SK-N-SH (cell line): Measurements from ENCODE around the gene DCTN4. TPM values are rescaled to one million over a fixed set of nuclear protein-coding genes. Genes with fewer than 3 reads are reported as not detected.

Experiments
- CTCF ChIA-PET: fragments of 300-600, 350-600 bp; formaldehyde crosslinking; extraction: SDS; loops from one replicate; lab custom pipeline; 2021; lab: Yijun Ruan, JAX
- POLR2A ChIA-PET: fragments of 350-600 bp; sonication (Branson Sonifier 250); formaldehyde crosslinking; extraction: SDS; loops from one replicate; lab custom pipeline; 2020; ENCODE audit warnings: antibody characterized with exemption, inconsistent platforms; lab: Yijun Ruan, JAX
- DNase-seq: peaks from one replicate; pipeline ENCODE4 v3.0.0; 2012
- H2AFZ ChIP-seq: fragments of 200-600 bp; sonication (generic); 2 replicates; pipeline ENCODE4 v1.8.1; 2016; ENCODE audit warnings: antibody characterized with exemption, mild to moderate bottlenecking, low read depth
- H3F3A ChIP-seq: fragments of 200-600 bp; sonication (generic); replicated peaks from 2 replicates; pipeline ENCODE3; 2016; ENCODE audit warnings: antibody characterized with exemption, mild to moderate bottlenecking; ENCODE audit not compliant: insufficient read depth
- H3K27ac ChIP-seq, 2 experiments: fragments of 200-500 bp in 1 of 2; fragments of 200-600 bp in 1 of 2; sonication (Bioruptor generic) in 1 of 2; sonication (generic), shearing (Covaris generic) in 1 of 2; 2 replicates each; pipeline versions ENCODE4 v1.5.1 to v1.6.1; 2014 to 2016; ENCODE audit warnings: low read depth in 2 of 2, inconsistent platforms in 1 of 2, low read length in 1 of 2, mild to moderate bottlenecking in 1 of 2, mixed read lengths in 1 of 2
- H3K27me3 ChIP-seq: fragments of 200-600 bp; sonication (generic), shearing (Covaris generic); 2 replicates; pipeline ENCODE4 v1.6.1; 2016; ENCODE audit warnings: mixed run types; ENCODE audit not compliant: insufficient read depth
- H3K36me3 ChIP-seq, 2 experiments: fragments of 200-500 bp in 1 of 2; fragments of 200-600 bp in 1 of 2; sonication (Bioruptor generic) in 1 of 2; sonication (generic) in 1 of 2; replicated peaks in 1 of 2; 2 replicates each; pipeline versions ENCODE3 to v1.5.1; 2014 to 2016; ENCODE audit warnings: low read length in 1 of 2, mild to moderate bottlenecking in 1 of 2; ENCODE audit not compliant: insufficient read depth in 2 of 2, control insufficient read depth in 1 of 2
- H3K4me1 ChIP-seq, 2 experiments: fragments of 200-500 bp in 1 of 2; fragments of 200-600 bp in 1 of 2; sonication (Bioruptor generic) in 1 of 2; sonication (generic), shearing (Covaris generic) in 1 of 2; 2 replicates each; pipeline versions ENCODE4 v1.5.1 to v1.6.1; 2014 to 2016; ENCODE audit warnings: low read depth in 1 of 2, low read length in 1 of 2, mixed run types in 1 of 2; ENCODE audit not compliant: insufficient read depth in 2 of 2, control insufficient read depth in 1 of 2
- H3K4me2 ChIP-seq: fragments of 200-600 bp; sonication (generic), shearing (Covaris generic); 2 replicates; pipeline ENCODE4 v1.6.1; 2017; ENCODE audit warnings: mixed run types
- H3K4me3 ChIP-seq, 2 experiments: fragments of 200-500 bp in 1 of 2; fragments of 200-600 bp in 1 of 2; sonication (Bioruptor generic) in 1 of 2; sonication (generic), shearing (Covaris generic) in 1 of 2; 2 replicates each; pipeline versions ENCODE4 v1.5.1 to v1.8.1; 2014 to 2016; ENCODE audit warnings: low read depth in 2 of 2, inconsistent platforms in 1 of 2, low read length in 1 of 2, mild to moderate bottlenecking in 1 of 2, mixed read lengths in 1 of 2, moderate library complexity in 1 of 2
- H3K79me2 ChIP-seq: fragments of 200-600 bp; sonication (generic); 2 replicates; pipeline ENCODE4 v1.8.1; 2017; ENCODE audit warnings: mild to moderate bottlenecking; ENCODE audit not compliant: insufficient read depth
- H3K9ac ChIP-seq: fragments of 200-600 bp; sonication (generic); 2 replicates; pipeline ENCODE4 v1.6.1; 2017; ENCODE audit warnings: mixed run types
- H3K9me2 ChIP-seq: fragments of 200-600 bp; sonication (generic); 2 replicates; pipeline ENCODE4 v1.6.1; 2017; ENCODE audit warnings: mixed run types
- H3K9me3 ChIP-seq: fragments of 200-600 bp; sonication (generic); 2 replicates; pipeline ENCODE4 v1.6.1; 2017; ENCODE audit warnings: mixed run types, mild to moderate bottlenecking, moderate library complexity
- H4K20me1 ChIP-seq: fragments of 200-600 bp; sonication (generic); 2 replicates; pipeline ENCODE4 v1.6.1; 2017; ENCODE audit warnings: mild to moderate bottlenecking, mixed run types; ENCODE audit not compliant: insufficient read depth
- ELF1 ChIP-seq: IDR thresholded peaks from 2 replicates; pipeline ENCODE4 v1.4.0; 2012
- EZH2phosphoT487 ChIP-seq: fragments of 200-600 bp; sonication (generic); IDR thresholded peaks from 2 replicates; pipeline ENCODE4 v1.6.1; 2017; ENCODE audit warnings: low read depth, mixed run types, mild to moderate bottlenecking, antibody characterized with exemption, moderate library complexity, borderline replicate concordance
- FOSL2 ChIP-seq: IDR thresholded peaks from 2 replicates; pipeline ENCODE4 v1.4.0; 2012; ENCODE audit warnings: low read depth, mild to moderate bottlenecking, moderate library complexity, borderline replicate concordance
- FOXJ3 ChIP-seq: sonication (generic); formaldehyde crosslinking; IDR thresholded peaks from 2 replicates; pipeline ENCODE4 v1.5.1; 2020; ENCODE audit warnings: mild to moderate bottlenecking, missing genetic modification reagents
- FOXM1 ChIP-seq: IDR thresholded peaks from 2 replicates; pipeline ENCODE4 v1.4.0; 2012; ENCODE audit warnings: low read depth, mild to moderate bottlenecking
- GATA2 ChIP-seq: sonication (generic); formaldehyde crosslinking; IDR thresholded peaks from 2 replicates; pipeline ENCODE4 v1.5.0; 2020; ENCODE audit warnings: mild to moderate bottlenecking, missing genetic modification reagents
- MEF2A ChIP-seq: IDR thresholded peaks from 2 replicates; pipeline ENCODE4 v1.4.0; 2012; ENCODE audit warnings: low read depth, borderline replicate concordance
- NFIC ChIP-seq: IDR thresholded peaks from 2 replicates; pipeline ENCODE4 v1.4.0; 2012; ENCODE audit warnings: borderline replicate concordance
- POLR2AphosphoS5 ChIP-seq: IDR thresholded peaks from 2 replicates; pipeline ENCODE4 v1.6.1; 2012; ENCODE audit warnings: low read depth, low read length
- RFX5 ChIP-seq: IDR thresholded peaks from 2 replicates; pipeline ENCODE4 v1.6.1; 2012; ENCODE audit warnings: mild to moderate bottlenecking, improper control_type of control experiment, low read length
- RXRA ChIP-seq: IDR thresholded peaks from 2 replicates; pipeline ENCODE4 v1.4.0; 2012; ENCODE audit warnings: low read depth, mild to moderate bottlenecking, borderline replicate concordance
- SMC3 ChIP-seq: IDR thresholded peaks from 2 replicates; pipeline ENCODE4 v1.6.1; 2012; ENCODE audit warnings: low read depth, low read length, improper control_type of control experiment
- TAF1 ChIP-seq: IDR thresholded peaks from 2 replicates; pipeline ENCODE4 v1.6.1; 2012; ENCODE audit warnings: low read depth, mild to moderate bottlenecking, low read length, moderate library complexity, borderline replicate concordance
- TCF12 ChIP-seq: IDR thresholded peaks from 2 replicates; pipeline ENCODE4 v1.4.0; 2012
- YY1 ChIP-seq: IDR thresholded peaks from 2 replicates; pipeline ENCODE4 v1.4.0; 2012; ENCODE audit warnings: low read depth, mild to moderate bottlenecking
- WGBS: methylation state at CpG from one replicate; pipeline ENCODE4 v1.1.6; 2017; ENCODE audit warnings: low lambda C conversion rate; 5-methylcytosine and 5-hydroxymethylcytosine counted together
- polyA plus RNA-seq, 3 experiments: library from polyadenylated mRNA; depleted of rRNA; stranded (reverse); fragments of >200 nt; gene quantifications; 2 replicates each; pipeline ENCODE4 v1.2.3, GENCODE V29; 2012
- TF ChIP-seq, protein P1 (sequence below): IDR thresholded peaks from 2 replicates; pipeline ENCODE4 v1.6.1; 2012; ENCODE audit warnings: mild to moderate bottlenecking, low read depth, low read length, moderate library complexity
- TF ChIP-seq, protein P2 (sequence below): fragments of 200-600 bp; sonication (generic); IDR thresholded peaks from 2 replicates; pipeline ENCODE4 v1.6.1; 2017; ENCODE audit warnings: antibody characterized with exemption, mild to moderate bottlenecking, moderate library complexity
- TF ChIP-seq, protein P3 (sequence below): fragments of 150-350 bp; IDR thresholded peaks from 2 replicates; pipeline ENCODE4 v1.6.1; 2016; ENCODE audit warnings: mild to moderate bottlenecking, low read depth, low read length

The DCTN4 gene
- polyA plus RNA-seq, 1 of the 3 experiments (the other 2 are of a cell fraction), result 22.8 TPM

DNA sequence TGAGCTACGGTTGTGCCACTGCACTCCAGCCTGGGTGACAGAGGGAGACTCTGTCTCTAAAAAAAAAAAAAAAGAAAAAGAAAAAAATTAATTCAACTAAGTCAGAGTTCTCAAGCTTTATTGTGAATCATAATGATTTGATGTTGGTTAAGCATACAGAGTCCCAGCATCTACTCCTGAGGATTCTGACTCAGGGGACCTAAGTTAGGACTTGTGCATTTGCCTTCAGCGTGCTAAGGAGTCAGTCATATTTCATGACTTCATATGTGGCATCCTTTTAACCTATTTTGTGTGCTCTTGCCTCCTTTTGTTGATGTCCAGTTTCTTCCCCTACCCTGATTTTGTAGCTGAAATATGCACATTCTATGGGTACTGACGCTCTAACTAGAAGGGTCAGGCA, 94.9 kb downstream of the DCTN4 start:
- WGBS, result 79% methylated on average over 3 of the region's 3 CpGs
- CTCF ChIA-PET, result interaction anchor here (1.0 to 4.3 kb wide), 4 partner anchors 9 to 183 kb away, joined by 3 to 33 read pairs (median 5); partner anchors contain the start of gene SMIM3

DNA sequence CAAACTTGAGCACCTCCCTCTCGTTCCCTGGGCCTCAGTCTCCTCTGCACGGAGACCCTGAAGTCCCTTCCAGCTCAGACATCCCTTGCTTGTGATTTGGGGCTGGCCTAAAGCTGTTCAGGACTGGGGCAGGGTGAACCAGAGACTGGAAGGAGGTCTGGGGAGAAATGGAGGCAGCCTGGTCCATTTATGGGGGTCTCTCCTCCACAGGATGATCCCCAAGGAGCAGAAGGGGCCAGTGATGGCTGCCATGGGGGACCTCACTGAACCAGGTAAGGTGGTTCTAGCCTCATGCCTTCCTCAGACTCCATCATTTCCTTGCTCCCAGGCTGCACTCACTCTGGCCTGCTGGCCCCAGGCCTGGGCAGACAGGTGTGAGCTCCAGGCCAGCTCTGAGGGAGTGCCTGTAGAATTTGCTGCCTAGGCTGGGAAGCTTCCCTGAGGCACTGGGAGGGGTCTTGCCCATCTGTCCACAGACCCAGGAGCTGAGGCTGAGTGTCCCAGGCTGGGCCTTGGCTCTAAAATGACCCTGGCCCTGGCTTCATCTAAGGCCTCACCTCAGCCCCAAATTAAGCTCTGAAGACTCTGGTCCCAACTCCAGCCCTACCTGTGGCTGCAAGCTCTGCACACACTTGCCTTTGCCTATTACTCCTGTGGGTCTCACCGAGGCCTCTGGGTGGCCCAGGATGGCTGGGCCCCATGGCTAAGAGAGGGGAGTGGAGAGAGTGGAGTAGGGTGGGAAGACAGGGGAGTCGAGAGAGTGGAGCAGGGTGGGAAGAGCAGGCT, 95.9 kb downstream of the DCTN4 start:
- Histone ChIP-seq H3K9me3 (no peaks in the 10 kb centered on the region), H3K4me3 (no peak overlapping the region), H3K79me2 (no peaks in the 10 kb centered on the region), H3K27me3 (no peaks in the 10 kb centered on the region), H2AFZ (no peak overlapping the region), H4K20me1 (no peaks in the 10 kb centered on the region), H3K27ac (no peak overlapping the region), H3K9ac (no peak overlapping the region), H3F3A (no peaks in the 10 kb centered on the region), H3K9me2 (no peaks in the 10 kb centered on the region), H3K36me3 (no peaks in the 10 kb centered on the region), H3K4me1 (peaks cover 0 to 16% of the 10 kb centered on the region in 2 experiments; a peak in 1 of 4 replicates), H3K4me2 (no peak overlapping the region)
- 86% methylated on average over 4 of the region's 4 CpGs for WGBS
- TF ChIP-seq FOSL2, result no peak
- no peak for TF ChIP-seq YY1
- TF ChIP-seq POLR2AphosphoS5, result no peak
- no peak for TF ChIP-seq RXRA
- TF ChIP-seq MEF2A, result no peak
- no peak for TF ChIP-seq GATA2 (CRISPR knock-in tag)
- no peak for TF ChIP-seq SMC3
- TF ChIP-seq FOXJ3 (CRISPR knock-in tag), result no peak
- TF ChIP-seq EZH2phosphoT487, result no peak
- no peak for TF ChIP-seq TAF1
- TF ChIP-seq RFX5, result no peak
- no peak for TF ChIP-seq FOXM1
- no peak for TF ChIP-seq NFIC
- TF ChIP-seq TCF12, result no peak
- TF ChIP-seq, protein P1, sequence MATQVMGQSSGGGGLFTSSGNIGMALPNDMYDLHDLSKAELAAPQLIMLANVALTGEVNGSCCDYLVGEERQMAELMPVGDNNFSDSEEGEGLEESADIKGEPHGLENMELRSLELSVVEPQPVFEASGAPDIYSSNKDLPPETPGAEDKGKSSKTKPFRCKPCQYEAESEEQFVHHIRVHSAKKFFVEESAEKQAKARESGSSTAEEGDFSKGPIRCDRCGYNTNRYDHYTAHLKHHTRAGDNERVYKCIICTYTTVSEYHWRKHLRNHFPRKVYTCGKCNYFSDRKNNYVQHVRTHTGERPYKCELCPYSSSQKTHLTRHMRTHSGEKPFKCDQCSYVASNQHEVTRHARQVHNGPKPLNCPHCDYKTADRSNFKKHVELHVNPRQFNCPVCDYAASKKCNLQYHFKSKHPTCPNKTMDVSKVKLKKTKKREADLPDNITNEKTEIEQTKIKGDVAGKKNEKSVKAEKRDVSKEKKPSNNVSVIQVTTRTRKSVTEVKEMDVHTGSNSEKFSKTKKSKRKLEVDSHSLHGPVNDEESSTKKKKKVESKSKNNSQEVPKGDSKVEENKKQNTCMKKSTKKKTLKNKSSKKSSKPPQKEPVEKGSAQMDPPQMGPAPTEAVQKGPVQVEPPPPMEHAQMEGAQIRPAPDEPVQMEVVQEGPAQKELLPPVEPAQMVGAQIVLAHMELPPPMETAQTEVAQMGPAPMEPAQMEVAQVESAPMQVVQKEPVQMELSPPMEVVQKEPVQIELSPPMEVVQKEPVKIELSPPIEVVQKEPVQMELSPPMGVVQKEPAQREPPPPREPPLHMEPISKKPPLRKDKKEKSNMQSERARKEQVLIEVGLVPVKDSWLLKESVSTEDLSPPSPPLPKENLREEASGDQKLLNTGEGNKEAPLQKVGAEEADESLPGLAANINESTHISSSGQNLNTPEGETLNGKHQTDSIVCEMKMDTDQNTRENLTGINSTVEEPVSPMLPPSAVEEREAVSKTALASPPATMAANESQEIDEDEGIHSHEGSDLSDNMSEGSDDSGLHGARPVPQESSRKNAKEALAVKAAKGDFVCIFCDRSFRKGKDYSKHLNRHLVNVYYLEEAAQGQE, result no peak
- TF ChIP-seq, protein P2, sequence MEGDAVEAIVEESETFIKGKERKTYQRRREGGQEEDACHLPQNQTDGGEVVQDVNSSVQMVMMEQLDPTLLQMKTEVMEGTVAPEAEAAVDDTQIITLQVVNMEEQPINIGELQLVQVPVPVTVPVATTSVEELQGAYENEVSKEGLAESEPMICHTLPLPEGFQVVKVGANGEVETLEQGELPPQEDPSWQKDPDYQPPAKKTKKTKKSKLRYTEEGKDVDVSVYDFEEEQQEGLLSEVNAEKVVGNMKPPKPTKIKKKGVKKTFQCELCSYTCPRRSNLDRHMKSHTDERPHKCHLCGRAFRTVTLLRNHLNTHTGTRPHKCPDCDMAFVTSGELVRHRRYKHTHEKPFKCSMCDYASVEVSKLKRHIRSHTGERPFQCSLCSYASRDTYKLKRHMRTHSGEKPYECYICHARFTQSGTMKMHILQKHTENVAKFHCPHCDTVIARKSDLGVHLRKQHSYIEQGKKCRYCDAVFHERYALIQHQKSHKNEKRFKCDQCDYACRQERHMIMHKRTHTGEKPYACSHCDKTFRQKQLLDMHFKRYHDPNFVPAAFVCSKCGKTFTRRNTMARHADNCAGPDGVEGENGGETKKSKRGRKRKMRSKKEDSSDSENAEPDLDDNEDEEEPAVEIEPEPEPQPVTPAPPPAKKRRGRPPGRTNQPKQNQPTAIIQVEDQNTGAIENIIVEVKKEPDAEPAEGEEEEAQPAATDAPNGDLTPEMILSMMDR, result no peak
- CTCF ChIA-PET, result interaction anchor here (0.8 to 4.3 kb wide), 7 partner anchors 8 to 204 kb away, joined by 3 to 33 read pairs (median 4); partner anchors contain the start of gene SMIM3
- DNase-seq, result no peak
- POLR2A ChIA-PET, result interaction anchor here (1.4 kb wide), 1 partner anchor 38 kb away, joined by 4 read pairs; the partner anchor contains the start of gene RBM22

More for the DNA sequence above, 94.9 kb downstream of the DCTN4 start:
- Histone ChIP-seq H3K4me3 (no peak overlapping the region), H3K9me2 (no peaks in the 10 kb centered on the region), H3K9ac (no peak overlapping the region), H3K4me1 (peaks cover 0 to 12% of the 10 kb centered on the region in 2 experiments; a peak in 1 of 4 replicates), H3K9me3 (no peaks in the 10 kb centered on the region), H2AFZ (no peak overlapping the region), H3K36me3 (no peaks in the 10 kb centered on the region), H3K4me2 (no peak overlapping the region), H3K27me3 (no peaks in the 10 kb centered on the region), H3K27ac (no peak overlapping the region), H3K79me2 (no peaks in the 10 kb centered on the region), H3F3A (no peaks in the 10 kb centered on the region), H4K20me1 (no peaks in the 10 kb centered on the region)
- POLR2A ChIA-PET, result interaction anchor here (1.4 kb wide), 1 partner anchor 37 kb away, joined by 4 read pairs; the partner anchor contains the start of gene RBM22
- TF ChIP-seq, protein P3, sequence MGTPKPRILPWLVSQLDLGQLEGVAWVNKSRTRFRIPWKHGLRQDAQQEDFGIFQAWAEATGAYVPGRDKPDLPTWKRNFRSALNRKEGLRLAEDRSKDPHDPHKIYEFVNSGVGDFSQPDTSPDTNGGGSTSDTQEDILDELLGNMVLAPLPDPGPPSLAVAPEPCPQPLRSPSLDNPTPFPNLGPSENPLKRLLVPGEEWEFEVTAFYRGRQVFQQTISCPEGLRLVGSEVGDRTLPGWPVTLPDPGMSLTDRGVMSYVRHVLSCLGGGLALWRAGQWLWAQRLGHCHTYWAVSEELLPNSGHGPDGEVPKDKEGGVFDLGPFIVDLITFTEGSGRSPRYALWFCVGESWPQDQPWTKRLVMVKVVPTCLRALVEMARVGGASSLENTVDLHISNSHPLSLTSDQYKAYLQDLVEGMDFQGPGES, result no peak
- no peak for TF ChIP-seq ELF1
- no peak for DNase-seq
